Stomach (tissue), 9 donors: ENCODE measurements around the gene GSKIP. TPM values are rescaled to one million over a fixed set of nuclear protein-coding genes. Genes with fewer than 3 reads are reported as not detected.

ENCODE experiments used
- DNase-seq, 2 donors: peaks; one replicate each; pipeline versions ENCODE4 v3.0.0 to v3.0.0-alpha.2; 2013 to 2019
- H3K27ac ChIP-seq, 5 donors: fragments of 200-600 bp in 4 of 5; sonication (generic) in 4 of 5; one replicate each; pipeline ENCODE4 v1.5.1; 2013 to 2019; ENCODE audit warnings: mild to moderate bottlenecking in 1 of 5, moderate library complexity in 1 of 5
- H3K27me3 ChIP-seq, 3 donors: fragments of 200-600 bp; sonication (generic); one replicate each; pipeline ENCODE4 v1.5.1; 2017 to 2019; ENCODE audit warnings: mixed run types in 1 of 3
- H3K36me3 ChIP-seq, 4 donors: fragments of 200-600 bp; sonication (generic); 1 replicate in 3 of 4; 2 replicates in 1 of 4; pipeline ENCODE4 v1.5.1; 2016 to 2019
- H3K4me1 ChIP-seq, 4 donors: fragments of 200-600 bp; sonication (generic); one replicate each; pipeline ENCODE4 v1.5.1; 2016 to 2019
- H3K4me3 ChIP-seq, 4 donors: fragments of 200-600 bp; sonication (generic) in 3 of 4; one replicate each; pipeline ENCODE4 v1.5.1; 2016 to 2019; ENCODE audit warnings: mild to moderate bottlenecking in 1 of 4
- H3K9me3 ChIP-seq, 4 donors: fragments of 200-600 bp; sonication (generic); one replicate each; pipeline ENCODE4 v1.5.1; 2016 to 2019
- EP300 ChIP-seq: sonication (generic); formaldehyde crosslinking; IDR thresholded peaks from one replicate; pipeline ENCODE4 v1.6.1; 2017; ENCODE audit warnings: antibody characterized with exemption
- POLR2A ChIP-seq, 4 donors: fragments of 450-650 bp; IDR thresholded peaks; one replicate each; pipeline ENCODE4 v1.6.1; 2016; ENCODE audit warnings: antibody characterized with exemption in 4 of 4, control low read depth in 2 of 4, mild to moderate bottlenecking in 1 of 4, moderate library complexity in 1 of 4
- POLR2AphosphoS5 ChIP-seq, 3 donors: sonication (generic); formaldehyde crosslinking; IDR thresholded peaks; one replicate each; pipeline ENCODE4 v1.6.1; 2016; ENCODE audit warnings: antibody characterized with exemption in 3 of 3
- WGBS, 5 donors: extraction: QIAGEN DNeasy Blood & Tissue Kit in 3 of 5; methylation state at CpG; one replicate each; pipeline versions ENCODE4 v1.1.5 to v1.1.7; 2013 to 2018; 5-methylcytosine and 5-hydroxymethylcytosine counted together
- intact Hi-C: fragments of 100-400 bp; cut with DNase I; formaldehyde crosslinking; loops from one replicate; pipeline ENCODE4 v1.15.1; 2023; ENCODE audit warnings: low total_unique reads
- polyA plus RNA-seq, 3 donors: library from polyadenylated mRNA; stranded (reverse); fragments of 200-250 nt; gene quantifications; one replicate each; pipeline ENCODE4 v1.2.3, GENCODE V29; 2013
- total RNA-seq, 5 donors: library from RNA; depleted of rRNA; stranded (reverse); fragments of >200 nt; gene quantifications; one replicate each; pipeline versions ENCODE4 v1.1.0 to v1.2.3, GENCODE V29; 2014 to 2016
- TF ChIP-seq, protein P1 (sequence below), 7 experiments: fragments of 450-650 bp in 4 of 7; fragments of 200-600 bp in 3 of 7; sonication (generic) in 3 of 7; IDR thresholded peaks; one replicate each; pipeline ENCODE4 v1.5.1; 2016 to 2019; ENCODE audit warnings: antibody characterized with exemption in 7 of 7, control low read depth in 2 of 7, mild to moderate bottlenecking in 1 of 7
- donor health status: healthy with polysubstance abuse.
- donor health status: Bipolar disorder and iron deficiency.
- donor health status: healthy.

The GSKIP gene
- total and polyA plus RNA-seq, 8 donors: 3.8 to 93.9 (median 12.1) TPM

DNA sequence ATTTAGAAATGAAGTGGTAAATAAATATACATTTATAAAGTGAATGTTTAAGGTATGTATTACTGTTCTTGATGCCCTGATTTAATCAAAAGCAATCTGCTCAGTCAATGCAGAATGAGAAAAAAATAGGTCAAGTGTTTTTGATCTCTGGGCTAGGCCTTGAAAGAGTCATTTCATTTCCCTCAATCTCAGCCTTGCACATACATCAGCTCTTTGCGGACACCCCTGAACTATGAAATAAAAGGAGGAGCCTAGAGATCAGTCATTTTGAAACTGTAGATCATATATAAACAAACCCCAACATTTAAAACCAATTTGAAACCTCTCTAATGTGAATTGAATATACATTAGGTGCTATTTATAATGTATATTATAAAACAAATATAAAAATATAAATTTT, 42.7 kb upstream of the GSKIP start:
- WGBS, 5 donors: 88 to 95% (median 90%) methylated on average over 1 of the region's 1 CpG
- TF ChIP-seq, protein P1, sequence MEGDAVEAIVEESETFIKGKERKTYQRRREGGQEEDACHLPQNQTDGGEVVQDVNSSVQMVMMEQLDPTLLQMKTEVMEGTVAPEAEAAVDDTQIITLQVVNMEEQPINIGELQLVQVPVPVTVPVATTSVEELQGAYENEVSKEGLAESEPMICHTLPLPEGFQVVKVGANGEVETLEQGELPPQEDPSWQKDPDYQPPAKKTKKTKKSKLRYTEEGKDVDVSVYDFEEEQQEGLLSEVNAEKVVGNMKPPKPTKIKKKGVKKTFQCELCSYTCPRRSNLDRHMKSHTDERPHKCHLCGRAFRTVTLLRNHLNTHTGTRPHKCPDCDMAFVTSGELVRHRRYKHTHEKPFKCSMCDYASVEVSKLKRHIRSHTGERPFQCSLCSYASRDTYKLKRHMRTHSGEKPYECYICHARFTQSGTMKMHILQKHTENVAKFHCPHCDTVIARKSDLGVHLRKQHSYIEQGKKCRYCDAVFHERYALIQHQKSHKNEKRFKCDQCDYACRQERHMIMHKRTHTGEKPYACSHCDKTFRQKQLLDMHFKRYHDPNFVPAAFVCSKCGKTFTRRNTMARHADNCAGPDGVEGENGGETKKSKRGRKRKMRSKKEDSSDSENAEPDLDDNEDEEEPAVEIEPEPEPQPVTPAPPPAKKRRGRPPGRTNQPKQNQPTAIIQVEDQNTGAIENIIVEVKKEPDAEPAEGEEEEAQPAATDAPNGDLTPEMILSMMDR (IDR thresholded peaks at IDR 0.05): no peak
- TF ChIP-seq POLR2A (IDR thresholded peaks at IDR 0.05) (no peak), POLR2AphosphoS5 (IDR thresholded peaks at IDR 0.05) (no peak), EP300 (no peak)
- Histone ChIP-seq H3K4me1 (no peaks in the 10 kb centered on the region), H3K4me3 (no peak overlapping the region), H3K36me3 (peaks cover 35 to 98% (median 98%) of the 10 kb centered on the region in 4 donors), H3K27me3 (no peaks in the 10 kb centered on the region), H3K27ac (no peak overlapping the region), H3K9me3 (no peaks in the 10 kb centered on the region)
- intact Hi-C loops: no loop called here
- no peak for DNase-seq

DNA sequence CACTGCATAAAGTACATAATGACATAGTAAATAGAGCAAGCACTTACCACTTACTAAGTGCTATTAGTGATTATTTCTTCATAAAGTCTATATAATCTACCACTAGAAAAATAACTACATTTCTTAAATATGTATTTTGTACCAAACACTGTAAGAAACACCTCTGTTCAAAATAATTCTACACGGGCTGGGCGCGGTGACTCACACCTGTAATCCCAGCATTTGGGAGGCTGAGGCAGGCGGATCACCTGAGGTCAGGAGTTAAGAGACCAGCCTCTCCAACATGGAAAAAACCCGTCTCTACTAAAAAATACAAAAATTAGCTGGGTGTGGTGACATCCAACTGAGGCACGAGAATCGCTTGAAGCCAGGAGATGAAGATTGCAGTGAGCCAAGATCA, 39.1 kb upstream of the GSKIP start:
- H3K27me3 ChIP-seq: no peaks in the 10 kb centered on the region
- no peak for DNase-seq
- no peak for TF ChIP-seq POLR2A (IDR thresholded peaks at IDR 0.05)
- no peak for TF ChIP-seq EP300
- no peak for TF ChIP-seq POLR2AphosphoS5 (IDR thresholded peaks at IDR 0.05)
- TF ChIP-seq, protein P1 (IDR thresholded peaks at IDR 0.05): no peak
- H3K27ac ChIP-seq: no peak overlapping the region
- no peak overlapping the region for H3K4me3 ChIP-seq
- H3K9me3 ChIP-seq: no peaks in the 10 kb centered on the region
- H3K4me1 ChIP-seq: no peaks in the 10 kb centered on the region
- peaks cover 32 to 96% (median 92%) of the 10 kb centered on the region in 4 donors for H3K36me3 ChIP-seq
- 87 to 96% (median 95%) methylated on average over 7 of the region's 7 CpGs for WGBS, 5 donors
- intact Hi-C loops: no loop called here

DNA sequence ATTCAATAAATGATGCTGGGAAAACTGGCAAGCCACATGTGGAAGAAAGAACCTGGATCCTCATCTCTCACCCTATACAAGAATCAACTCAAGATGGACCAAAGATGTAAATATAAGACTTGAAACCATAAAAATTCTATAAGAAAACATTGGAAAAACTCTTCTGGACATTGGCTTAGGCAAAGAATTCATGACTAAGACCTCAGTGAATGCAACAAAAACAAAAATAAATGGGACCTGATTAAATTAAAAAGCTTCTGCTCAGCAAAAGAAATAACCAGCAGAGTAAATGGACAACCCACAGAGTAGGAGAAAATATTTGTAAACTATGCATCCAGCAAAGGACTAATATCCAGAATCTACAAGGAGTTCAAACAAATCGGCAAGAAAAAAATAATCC, 24.8 kb upstream of the GSKIP start:
- H3K4me3 ChIP-seq: no peak overlapping the region
- peaks cover 0 to 76% (median 65%) of the 10 kb centered on the region in 4 donors for H3K36me3 ChIP-seq
- intact Hi-C loops: no loop called here
- H3K4me1 ChIP-seq: no peaks in the 10 kb centered on the region
- H3K27me3 ChIP-seq: no peaks in the 10 kb centered on the region
- H3K27ac ChIP-seq: no peak overlapping the region
- WGBS, 5 donors: 88 to 100% (median 98%) methylated on average over 1 of the region's 1 CpG
- DNase-seq: no peak
- TF ChIP-seq EP300 (no peak), POLR2AphosphoS5 (IDR thresholded peaks at IDR 0.05) (no peak)
- TF ChIP-seq, protein P1 (IDR thresholded peaks at IDR 0.05): no peak
- H3K9me3 ChIP-seq: no peaks in the 10 kb centered on the region

DNA sequence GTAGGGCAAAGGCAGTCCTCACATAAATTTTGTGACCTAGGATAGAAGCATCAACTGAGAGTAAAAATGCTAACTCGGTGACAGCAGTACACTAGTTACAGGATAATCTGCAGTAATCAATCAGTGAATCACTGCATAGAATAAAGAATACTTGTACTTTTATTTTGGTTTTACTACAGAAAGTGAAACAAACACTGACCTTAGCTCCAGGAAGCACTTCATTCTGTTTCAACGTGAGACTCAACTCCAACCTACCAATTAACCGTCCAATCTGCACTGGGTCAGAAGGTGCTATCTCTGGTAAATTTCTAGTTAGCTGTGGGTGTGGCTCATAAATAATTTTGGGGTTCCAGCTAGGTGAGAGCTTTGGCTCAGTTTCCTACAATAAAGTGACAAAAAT, 22.0 kb upstream of the GSKIP start:
- Histone ChIP-seq H3K27ac (no peak overlapping the region), H3K27me3 (no peaks in the 10 kb centered on the region), H3K4me3 (no peak overlapping the region), H3K36me3 (peaks cover 0 to 71% (median 54%) of the 10 kb centered on the region in 4 donors), H3K9me3 (no peaks in the 10 kb centered on the region), H3K4me1 (no peaks in the 10 kb centered on the region)
- TF ChIP-seq POLR2AphosphoS5 (IDR thresholded peaks at IDR 0.05): no peak
- no peak for TF ChIP-seq POLR2A (IDR thresholded peaks at IDR 0.05)
- no peak for TF ChIP-seq EP300
- TF ChIP-seq, protein P1 (IDR thresholded peaks at IDR 0.05): no peak
- DNase-seq: no peak
- intact Hi-C loops: no loop called here
- WGBS, 5 donors: 74 to 81% (median 77%) methylated on average over 3 of the region's 3 CpGs
